Epithelial cell of proximal tubule (primary cell): Measurements from ENCODE around the gene CYP4Z1. TPM values are rescaled to one million over a fixed set of nuclear protein-coding genes. Genes with fewer than 3 reads are reported as not detected.
"Not testable (repeated sequence)": the region's sequence is repeated elsewhere in the genome, so short reads cannot be mapped to it uniquely, and the experiment has no call there.

Experiments used
- DNase-seq: peaks from one replicate; pipeline ENCODE4 v3.0.0-alpha.2; 2011; ENCODE audit warnings: low read depth
- H3K4me3 ChIP-seq: 2 replicates; pipeline ENCODE4 v1.5.1; 2011; ENCODE audit warnings: low read depth, mild to moderate bottlenecking, low read length
- CTCF ChIP-seq: conservative IDR thresholded peaks from 2 replicates; pipeline ENCODE4 v1.5.1; 2012; ENCODE audit warnings: low read depth, mild to moderate bottlenecking, low read length
- total RNA-seq: library from RNA; depleted of rRNA; stranded (reverse); fragments of >200 nt; gene quantifications from 2 replicates; pipeline ENCODE4 v1.2.3, GENCODE V29; 2015

The CYP4Z1 gene
- total RNA-seq, 1 donor from 2014 or later: not detected

- DNase-seq: no peak
- H3K4me3 ChIP-seq: no peak within 1 kb of the TSS
- no peak for TF ChIP-seq CTCF
Measured at GRCh38 chr1:47137198-47137597, 70.2 kb downstream of the CYP4Z1 start, which contains the start of gene CYP4A22. CYP4A22 (plus strand) TSS chr1:47137441; CDS start chr1:47137486, 45 bp downstream.

- no peak for DNase-seq
- H3K4me3 ChIP-seq: no peak overlapping the region
- TF ChIP-seq CTCF: no peak
Measured at GRCh38 chr1:47137925-47138615, 71.0 kb downstream of the CYP4Z1 start.

- not testable (repeated sequence) for DNase-seq, H3K4me3 ChIP-seq
Measured at GRCh38 chr1:47140358-47140757, 73.3 kb downstream of the CYP4Z1 start.

- not testable (repeated sequence) for H3K4me3 ChIP-seq, DNase-seq
- peak; percentile 60 for TF ChIP-seq CTCF
Measured at GRCh38 chr1:47143654-47144053, 76.6 kb downstream of the CYP4Z1 start.

GRCh38 chr1:47146495-47146894 lies 79.5 kb downstream of the CYP4Z1 start:
- not testable (repeated sequence) for DNase-seq, H3K4me3 ChIP-seq

GRCh38 chr1:47147047-47147785 lies 80.2 kb downstream of the CYP4Z1 start:
- peak; percentile 20 for TF ChIP-seq CTCF
- no peak for DNase-seq

GRCh38 chr1:47149162-47149561 lies 82.1 kb downstream of the CYP4Z1 start:
- not testable (repeated sequence) for H3K4me3 ChIP-seq

More at GRCh38 chr1:47147047-47147785, 80.2 kb downstream of the CYP4Z1 start:
- H3K4me3 ChIP-seq: no peak overlapping the region

GRCh38 chr1:47156457-47156856 lies 89.4 kb downstream of the CYP4Z1 start:
- not testable (repeated sequence) for DNase-seq, H3K4me3 ChIP-seq

More at GRCh38 chr1:47149162-47149561, 82.1 kb downstream of the CYP4Z1 start:
- DNase-seq: not testable (repeated sequence)

- H3K4me3 ChIP-seq, DNase-seq: not testable (repeated sequence)
Measured at GRCh38 chr1:47157957-47158356, 90.9 kb downstream of the CYP4Z1 start.
